IPS-15b (cell line): ENCODE measurements around the gene GALM.
"Not testable (repeated sequence)": the region's sequence is repeated elsewhere in the genome, so short reads cannot be mapped to it uniquely, and the experiment has no call there.

Experiments used
- H3K27me3 ChIP-seq: one replicate; pipeline ENCODE4 v1.6.1; 2013; ENCODE audit warnings: low read length; ENCODE audit not compliant: control insufficient read depth, insufficient read depth
- H3K36me3 ChIP-seq: one replicate; pipeline ENCODE4 v1.6.1; 2013; ENCODE audit warnings: low read length; ENCODE audit not compliant: control insufficient read depth, insufficient read depth
- H3K4me1 ChIP-seq: one replicate; pipeline ENCODE4 v1.6.1; 2013; ENCODE audit warnings: mild to moderate bottlenecking, low read length; ENCODE audit not compliant: control insufficient read depth, insufficient read depth
- H3K4me3 ChIP-seq: one replicate; pipeline ENCODE4 v1.5.1; 2013; ENCODE audit warnings: low read depth, low read length
- H3K9ac ChIP-seq: one replicate; pipeline ENCODE4 v1.6.1; 2013; ENCODE audit warnings: low read depth, mild to moderate bottlenecking, low read length
- H3K9me3 ChIP-seq: one replicate; pipeline ENCODE4 v1.6.1; 2013; ENCODE audit warnings: mild to moderate bottlenecking, low read length; ENCODE audit not compliant: control insufficient read depth, insufficient read depth

GALM gene

DNA sequence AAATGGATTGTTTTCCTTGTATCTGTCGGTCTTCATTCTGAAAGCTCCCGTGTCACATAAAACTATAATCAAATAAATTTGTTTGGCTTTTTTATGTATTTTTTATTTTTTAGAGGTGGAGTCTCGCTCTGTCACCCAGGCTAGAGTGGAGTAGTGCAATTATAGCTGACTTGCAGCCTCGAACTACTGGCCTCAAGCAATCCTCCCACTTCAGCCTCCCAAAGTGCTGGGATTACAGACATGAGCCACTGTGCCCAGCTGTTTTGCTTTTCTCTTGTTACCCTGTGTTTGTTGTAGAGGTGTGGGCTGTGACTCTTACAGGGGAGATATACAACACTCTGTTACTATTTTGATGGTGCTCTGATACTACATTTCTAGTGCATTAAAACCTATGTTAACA lies 2.2 kb downstream of the GALM start:
- no peaks in the 10 kb centered on the region for H3K9me3 ChIP-seq
- peaks cover 4% of the 10 kb centered on the region for H3K4me1 ChIP-seq
- no peak overlapping the region for H3K4me3 ChIP-seq
- H3K27me3 ChIP-seq = no peaks in the 10 kb centered on the region
- no peak overlapping the region for H3K9ac ChIP-seq
- no peaks in the 10 kb centered on the region for H3K36me3 ChIP-seq

DNA sequence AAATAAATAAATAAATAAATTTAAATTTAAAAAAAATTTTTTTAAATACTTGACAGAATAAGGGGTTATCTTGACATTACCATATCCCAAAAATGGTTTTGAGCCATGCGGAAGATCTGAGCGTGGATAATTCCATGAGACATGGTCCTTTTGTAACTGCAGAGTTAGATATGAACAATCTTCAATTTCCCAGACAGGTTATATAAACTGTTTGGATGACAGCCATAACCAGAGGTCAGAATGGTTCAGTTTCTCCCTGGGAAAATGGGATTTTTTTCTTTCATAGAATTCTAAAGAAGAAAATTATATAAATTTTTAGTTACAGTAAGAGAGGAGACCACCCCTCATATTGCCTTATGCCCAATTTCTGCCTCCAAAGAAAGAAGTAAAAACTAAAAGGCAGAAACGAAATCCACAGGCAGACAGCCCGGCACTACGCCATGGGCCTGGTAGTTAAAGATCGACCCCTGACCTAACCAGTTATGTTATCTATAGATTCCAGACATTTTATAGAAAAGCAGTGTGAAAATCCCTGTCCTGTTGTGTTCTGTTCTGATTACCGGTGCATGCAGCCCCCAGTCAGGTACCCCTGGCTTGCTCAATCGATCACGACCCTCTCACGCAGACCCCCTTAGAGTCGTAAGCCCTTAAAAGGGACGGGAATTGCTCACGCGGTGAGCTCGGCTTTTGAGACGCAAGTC lies 3.0 kb downstream of the GALM start:
- Histone ChIP-seq H3K4me3 (no peak overlapping the region), H3K27me3 (no peaks in the 10 kb centered on the region), H3K9me3 (no peaks in the 10 kb centered on the region), H3K9ac (no peak overlapping the region), H3K36me3 (no peaks in the 10 kb centered on the region), H3K4me1 (peaks cover 4% of the 10 kb centered on the region)

DNA sequence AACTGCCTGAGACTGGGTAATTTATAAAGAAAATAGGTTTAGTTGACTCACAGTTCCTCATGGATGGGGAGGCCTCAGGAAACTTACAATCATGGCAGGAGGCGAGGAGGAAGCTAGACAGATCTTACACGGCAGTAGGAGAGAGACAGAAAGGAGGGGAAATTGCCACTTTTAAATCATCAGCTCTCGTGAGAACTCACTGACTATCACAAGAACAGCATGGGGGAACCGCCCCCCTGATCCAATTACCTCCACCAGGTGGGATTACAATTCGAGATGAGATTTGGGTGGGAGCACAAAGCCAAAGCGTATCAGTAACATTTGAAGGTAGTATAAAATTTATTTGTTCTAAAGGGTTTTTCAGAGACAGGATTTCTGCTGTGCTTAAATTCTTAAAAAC lies 5.4 kb downstream of the GALM start:
- H3K9ac ChIP-seq = no peak overlapping the region
- H3K4me1 ChIP-seq = peaks cover 4% of the 10 kb centered on the region
- H3K4me3 ChIP-seq = no peak overlapping the region
- H3K9me3 ChIP-seq = no peaks in the 10 kb centered on the region
- H3K27me3 ChIP-seq = no peaks in the 10 kb centered on the region
- peaks cover 4% of the 10 kb centered on the region for H3K36me3 ChIP-seq

DNA sequence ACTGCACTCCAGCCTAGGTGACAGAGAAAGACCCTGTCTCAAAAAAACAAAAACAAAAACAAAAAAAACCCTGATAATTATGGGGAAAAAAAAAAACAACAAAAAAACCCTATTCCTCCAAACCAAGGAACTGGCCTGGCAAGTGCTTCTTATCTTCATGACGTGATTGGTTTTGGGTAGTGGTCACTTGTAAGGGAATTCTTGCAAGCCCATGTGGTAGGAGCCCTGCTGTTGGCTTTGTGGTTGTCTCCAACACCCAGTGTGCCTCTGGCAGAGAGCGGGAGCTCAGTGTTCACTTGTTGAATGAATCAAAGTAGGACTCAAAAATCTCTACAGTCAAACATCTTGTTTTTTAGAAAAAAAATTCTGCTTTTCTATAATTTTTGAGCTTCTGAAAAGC lies 6.0 kb downstream of the GALM start:
- H3K9ac ChIP-seq = no peak overlapping the region
- H3K9me3 ChIP-seq = no peaks in the 10 kb centered on the region
- no peaks in the 10 kb centered on the region for H3K27me3 ChIP-seq
- no peak overlapping the region for H3K4me3 ChIP-seq
- H3K36me3 ChIP-seq = peaks cover 4% of the 10 kb centered on the region
- H3K4me1 ChIP-seq = peaks cover 4% of the 10 kb centered on the region

DNA sequence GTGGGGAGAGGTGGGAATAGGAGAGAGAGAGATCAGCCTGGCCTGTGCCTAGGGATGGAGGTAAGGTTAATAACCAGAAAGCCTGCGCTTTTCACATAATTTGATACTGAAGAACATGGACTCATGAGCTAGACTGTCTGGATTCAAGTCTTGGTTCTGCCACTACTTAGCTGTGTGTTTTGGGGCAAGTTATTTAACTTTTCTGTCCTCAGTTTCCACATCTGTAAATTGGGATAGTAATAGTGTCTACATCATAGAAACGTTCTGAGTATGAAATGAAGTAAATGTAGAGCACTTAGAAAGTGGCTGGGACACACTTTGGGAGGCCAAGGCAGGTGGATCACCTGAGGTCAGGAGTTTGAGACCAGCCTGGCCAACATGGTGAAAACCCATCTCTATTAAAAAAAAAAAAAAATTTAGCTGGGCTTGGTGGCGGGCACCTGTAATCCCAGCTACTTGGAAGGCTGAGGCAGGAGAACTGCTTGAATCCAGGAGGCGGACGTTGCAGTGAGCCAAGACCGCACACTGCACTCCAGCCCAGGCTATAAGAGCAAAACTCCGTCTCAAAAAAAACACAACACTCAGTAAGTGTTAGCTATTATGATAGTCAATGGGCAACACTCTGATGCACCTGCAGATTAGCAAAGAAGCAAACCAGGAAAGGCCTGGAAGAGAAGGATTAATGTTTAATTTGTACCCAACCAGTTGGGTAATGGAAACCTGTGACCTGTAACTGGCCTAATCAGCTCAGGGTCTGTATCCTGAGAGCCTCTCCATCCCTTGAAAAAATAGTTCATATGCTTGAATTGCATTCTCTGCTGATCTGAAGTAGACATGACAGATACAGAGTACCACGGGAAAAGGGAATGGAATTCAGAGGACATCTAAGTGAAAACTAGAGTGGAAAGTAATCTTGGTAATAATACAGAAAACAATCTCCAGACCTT lies 6.8 kb downstream of the GALM start:
- Histone ChIP-seq H3K9ac (no peak overlapping the region), H3K4me3 (no peak overlapping the region), H3K9me3 (no peaks in the 10 kb centered on the region), H3K36me3 (peaks cover 4% of the 10 kb centered on the region), H3K4me1 (peaks cover 4% of the 10 kb centered on the region), H3K27me3 (no peaks in the 10 kb centered on the region)

DNA sequence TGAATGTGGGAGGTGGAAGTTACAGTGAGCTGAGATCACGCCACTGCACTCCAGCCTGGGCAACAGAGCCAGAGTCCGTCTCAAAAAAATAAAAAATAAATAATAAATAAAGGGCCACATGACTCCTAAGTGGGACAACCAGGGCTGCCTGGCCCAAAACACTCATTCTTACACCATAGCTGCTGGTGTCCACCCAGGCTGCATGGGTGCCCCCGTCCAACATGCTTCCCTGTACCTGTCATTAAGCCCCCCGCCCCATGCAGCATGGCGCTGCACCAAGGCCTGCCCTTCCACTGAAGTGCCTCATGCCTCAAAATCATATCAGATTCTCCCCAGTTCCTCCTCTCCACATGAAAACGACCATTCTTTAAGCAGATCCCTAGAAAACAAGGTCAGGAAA lies 10.8 kb downstream of the GALM start:
- Histone ChIP-seq H3K36me3 (peaks cover 4% of the 10 kb centered on the region), H3K9ac (no peak overlapping the region), H3K27me3 (no peaks in the 10 kb centered on the region)

DNA sequence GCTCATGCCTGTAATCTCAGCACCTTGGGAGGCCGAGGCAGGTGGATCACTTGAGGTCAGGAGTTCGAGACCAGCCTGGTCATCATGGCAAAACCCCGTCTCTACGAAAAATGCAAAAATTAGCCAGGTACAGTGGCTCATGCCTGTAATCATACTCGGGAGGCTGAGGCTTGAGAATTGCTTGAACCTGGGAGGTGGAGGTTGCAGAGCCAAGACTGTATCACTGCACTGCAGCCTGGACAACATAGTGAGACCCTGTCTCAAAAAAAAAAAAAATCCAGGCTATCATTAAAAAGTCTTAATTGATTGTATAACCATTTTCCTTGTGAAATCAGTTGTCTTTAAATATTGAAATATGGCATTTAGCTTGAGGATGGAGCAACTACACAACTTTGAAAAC lies 15.0 kb downstream of the GALM start:
- H3K4me1 ChIP-seq, H3K27me3 ChIP-seq, H3K36me3 ChIP-seq, H3K4me3 ChIP-seq, H3K9me3 ChIP-seq, H3K9ac ChIP-seq: not testable (repeated sequence)

More for the DNA sequence above, 10.8 kb downstream of the GALM start:
- Histone ChIP-seq H3K9me3 (no peaks in the 10 kb centered on the region), H3K4me3 (no peak overlapping the region), H3K4me1 (no peaks in the 10 kb centered on the region)

DNA sequence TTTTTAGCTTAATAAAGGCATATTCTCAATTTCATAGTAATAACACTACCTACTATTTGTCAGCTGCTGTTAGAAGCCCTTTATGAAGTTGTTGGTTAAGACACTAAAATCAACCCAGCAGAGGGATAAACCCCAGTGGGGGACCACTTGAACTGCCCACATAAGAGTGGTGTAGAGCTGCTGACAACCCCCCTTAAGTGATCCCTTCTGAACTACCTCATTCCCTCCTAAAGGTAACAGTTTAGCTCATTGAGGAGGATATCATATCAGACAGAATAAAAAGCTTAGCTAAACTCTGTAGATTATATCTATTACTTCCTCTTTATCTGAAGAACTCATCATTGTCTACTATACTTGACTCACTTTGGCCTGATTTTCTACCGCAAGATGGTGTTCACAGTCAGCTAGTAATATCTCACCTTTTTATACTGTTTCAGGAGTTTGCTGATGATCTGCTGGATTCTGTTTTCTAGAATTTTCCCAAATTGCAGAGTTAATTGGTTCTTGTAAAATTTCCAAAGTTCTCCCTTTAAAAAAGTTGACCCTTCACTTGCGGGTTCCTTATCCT lies 16.2 kb downstream of the GALM start:
- Histone ChIP-seq H3K4me3 (no peak overlapping the region), H3K27me3 (no peaks in the 10 kb centered on the region), H3K9ac (no peak overlapping the region), H3K4me1 (no peaks in the 10 kb centered on the region), H3K9me3 (no peaks in the 10 kb centered on the region), H3K36me3 (no peaks in the 10 kb centered on the region)

DNA sequence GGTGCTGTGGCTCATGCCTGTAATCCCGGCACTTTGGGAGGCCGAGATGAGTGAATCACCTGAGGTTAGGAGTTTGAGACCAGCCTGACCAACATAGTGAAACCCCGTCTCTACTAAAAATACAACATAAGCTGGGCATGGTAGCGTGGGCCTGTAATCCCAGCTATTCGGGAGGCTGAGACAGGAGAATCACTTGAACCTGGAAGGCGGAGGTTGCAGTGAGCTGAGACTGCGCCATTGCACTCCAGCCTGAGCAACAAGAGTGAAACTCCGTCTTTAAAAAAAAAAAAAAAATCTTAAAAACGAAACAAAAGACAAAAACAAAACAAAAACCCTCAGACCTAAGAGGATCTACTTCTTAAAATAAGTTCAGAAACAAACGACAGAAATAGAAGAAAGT lies 16.7 kb downstream of the GALM start:
- not testable (repeated sequence) for H3K4me1 ChIP-seq, H3K9ac ChIP-seq, H3K36me3 ChIP-seq, H3K9me3 ChIP-seq, H3K27me3 ChIP-seq, H3K4me3 ChIP-seq

DNA sequence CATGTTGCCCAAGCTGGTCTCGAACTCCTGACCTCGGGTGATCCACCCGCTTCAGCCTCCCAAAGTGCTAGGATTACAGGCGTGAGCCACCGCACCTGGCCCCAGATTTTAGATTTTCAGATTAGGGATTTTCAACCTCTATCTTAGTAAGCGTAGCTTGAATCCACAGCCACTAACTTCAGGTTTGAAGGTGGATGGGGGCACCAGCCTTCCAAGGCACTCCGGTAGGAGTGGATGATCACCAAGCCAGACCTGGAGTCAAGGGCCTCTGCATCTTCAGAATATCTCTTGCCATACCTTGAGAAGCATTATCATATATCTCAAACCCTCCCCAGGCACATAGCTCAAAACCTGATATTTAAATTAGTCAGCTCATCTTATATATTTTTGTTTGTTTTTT lies 17.9 kb downstream of the GALM start:
- Histone ChIP-seq H3K27me3 (no peaks in the 10 kb centered on the region), H3K4me3 (no peak overlapping the region), H3K36me3 (no peaks in the 10 kb centered on the region), H3K9ac (no peak overlapping the region), H3K9me3 (no peaks in the 10 kb centered on the region), H3K4me1 (no peaks in the 10 kb centered on the region)

DNA sequence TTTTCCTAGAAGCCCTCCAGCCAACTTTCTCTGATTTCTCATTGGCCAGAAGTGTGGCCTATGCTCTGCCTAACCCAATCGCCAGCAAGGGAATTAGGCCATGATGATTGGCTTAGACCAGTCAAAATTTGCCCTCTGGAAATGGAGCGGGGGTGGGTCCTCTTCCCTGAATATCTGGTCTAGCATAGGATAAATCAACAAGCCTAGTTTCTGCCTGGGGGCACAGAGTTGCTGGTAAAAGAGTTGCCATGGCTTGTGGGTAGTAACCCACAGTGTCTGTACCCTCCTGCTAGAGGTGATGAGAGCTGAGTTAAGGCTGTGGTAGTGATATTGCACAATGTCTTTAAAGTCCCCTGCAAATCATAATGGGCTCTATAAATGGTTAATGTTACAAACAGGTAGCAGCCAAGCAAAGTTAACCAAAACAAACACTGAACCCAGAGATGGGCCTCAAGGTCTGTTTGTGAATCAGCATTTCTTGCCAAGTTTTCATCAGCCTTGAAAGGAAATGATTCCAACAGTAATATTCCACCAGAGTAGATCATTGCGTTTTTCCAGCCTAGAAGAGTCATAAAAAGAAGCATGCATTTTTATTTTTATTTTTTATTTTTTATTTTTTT lies 19.3 kb downstream of the GALM start:
- Histone ChIP-seq H3K4me3 (no peak overlapping the region), H3K9ac (no peak overlapping the region), H3K27me3 (no peaks in the 10 kb centered on the region), H3K9me3 (no peaks in the 10 kb centered on the region), H3K4me1 (no peaks in the 10 kb centered on the region), H3K36me3 (no peaks in the 10 kb centered on the region)
